HEK293T (cell line): ENCODE data around the gene ANO9.

ENCODE experiments used
- CTCF ChIA-PET: fragments of 350-600 bp; formaldehyde crosslinking; extraction: SDS; loops from one replicate; lab custom pipeline; 2021; ENCODE audit warnings: antibody characterized with exemption, inconsistent platforms; lab: Yijun Ruan, JAX
- POLR2A ChIA-PET: fragments of 350-600 bp; formaldehyde crosslinking; extraction: SDS; loops from one replicate; lab custom pipeline; 2020; ENCODE audit warnings: antibody characterized with exemption, inconsistent platforms; lab: Yijun Ruan, JAX
- DNase-seq: peaks from one replicate; pipeline ENCODE4 v3.0.0; 2012; ENCODE audit warnings: mixed read lengths; ENCODE audit errors: extremely low spot score
- ARNT ChIP-seq: fragments of 450-650 bp; IDR thresholded peaks from 2 replicates; pipeline ENCODE4 v1.6.1; 2017; ENCODE audit warnings: mild to moderate bottlenecking
- BHLHE40 ChIP-seq: fragments of 450-650 bp; IDR thresholded peaks from 2 replicates; pipeline ENCODE4 v1.6.1; 2016; ENCODE audit warnings: mild to moderate bottlenecking, moderate library complexity, borderline replicate concordance
- CTBP1 ChIP-seq: fragments of 450-650 bp; IDR thresholded peaks from 2 replicates; pipeline ENCODE4 v1.6.1; 2016; ENCODE audit warnings: borderline replicate concordance
- ELF4 ChIP-seq: fragments of 450-650 bp; IDR thresholded peaks from 2 replicates; pipeline ENCODE4 v1.6.1; 2017; ENCODE audit warnings: antibody characterized with exemption
- FOXA1 ChIP-seq: fragments of 450-650 bp; IDR thresholded peaks from 2 replicates; pipeline ENCODE4 v1.6.1; 2016; ENCODE audit warnings: mild to moderate bottlenecking
- FOXK2 ChIP-seq: fragments of 450-650 bp; IDR thresholded peaks from 2 replicates; pipeline ENCODE4 v1.6.1; 2016; ENCODE audit warnings: mild to moderate bottlenecking
- FOXM1 ChIP-seq: fragments of 450-650 bp; IDR thresholded peaks from 2 replicates; pipeline ENCODE4 v1.6.1; 2017; ENCODE audit warnings: mild to moderate bottlenecking, borderline replicate concordance
- HDGF ChIP-seq: fragments of 450-650 bp; IDR thresholded peaks from 2 replicates; pipeline ENCODE4 v1.6.1; 2017; ENCODE audit warnings: antibody characterized with exemption, borderline replicate concordance
- L3MBTL2 ChIP-seq: fragments of 450-650 bp; conservative IDR thresholded peaks from 2 replicates; pipeline ENCODE4 v1.6.1; 2016; ENCODE audit warnings: mild to moderate bottlenecking
- LEF1 ChIP-seq: fragments of 450-650 bp; IDR thresholded peaks from 2 replicates; pipeline ENCODE4 v1.6.1; 2017; ENCODE audit warnings: mild to moderate bottlenecking, borderline replicate concordance
- NFRKB ChIP-seq: fragments of 450-650 bp; IDR thresholded peaks from 2 replicates; pipeline ENCODE4 v1.6.1; 2016; ENCODE audit warnings: mild to moderate bottlenecking, moderate library complexity
- PKNOX1 ChIP-seq: fragments of 450-650 bp; IDR thresholded peaks from 2 replicates; pipeline ENCODE4 v1.6.1; 2016
- SP1 ChIP-seq: fragments of 450-650 bp; IDR thresholded peaks from 2 replicates; pipeline ENCODE4 v1.6.1; 2017
- SUZ12 ChIP-seq: fragments of 450-650 bp; IDR thresholded peaks from 2 replicates; pipeline ENCODE4 v1.6.1; 2016; ENCODE audit warnings: mild to moderate bottlenecking
- TARDBP ChIP-seq: fragments of 450-650 bp; IDR thresholded peaks from 2 replicates; pipeline ENCODE4 v1.6.1; 2016
- ZNF384 ChIP-seq: fragments of 450-650 bp; IDR thresholded peaks from 2 replicates; pipeline ENCODE4 v1.6.1; 2016

The ANO9 gene

GRCh38 chr11:455566-456147 is 13.8 kb upstream of the ANO9 start:
- TF ChIP-seq ELF4: no peak
- no peak for TF ChIP-seq PKNOX1
- TF ChIP-seq CTBP1: no peak
- no peak for TF ChIP-seq HDGF
- TF ChIP-seq LEF1: no peak
- TF ChIP-seq ZNF384: no peak
- no peak for TF ChIP-seq SUZ12
- TF ChIP-seq SP1: no peak
- no peak for TF ChIP-seq ARNT
- TF ChIP-seq TARDBP: no peak
- TF ChIP-seq L3MBTL2: no peak
- no peak for TF ChIP-seq FOXK2
- no peak for TF ChIP-seq FOXM1
- POLR2A ChIA-PET: no interaction called here
- no peak for DNase-seq
- CTCF ChIA-PET: interaction anchor here (0.6 kb wide), 1 partner anchor 216 kb away, joined by 3 read pairs; no protein-coding TSS in a partner anchor

GRCh38 chr11:454801-455565 is 13.2 kb upstream of the ANO9 start:
- TF ChIP-seq TARDBP: no peak
- TF ChIP-seq FOXK2: no peak
- no peak for TF ChIP-seq HDGF
- no peak for DNase-seq
- ChIA-PET POLR2A (no interaction called here), CTCF (no interaction called here)

GRCh38 chr11:454043-454442 is 12.2 kb upstream of the ANO9 start:
- CTCF ChIA-PET: no interaction called here
- no peak for TF ChIP-seq L3MBTL2
- TF ChIP-seq ARNT: no peak
- no peak for TF ChIP-seq SUZ12
- no peak for TF ChIP-seq SP1
- no peak for TF ChIP-seq FOXK2
- TF ChIP-seq TARDBP: no peak
- no peak for TF ChIP-seq PKNOX1
- TF ChIP-seq ELF4: no peak
- TF ChIP-seq NFRKB: no peak
- POLR2A ChIA-PET: no interaction called here
- DNase-seq: no peak

GRCh38 chr11:453564-453963 is 11.8 kb upstream of the ANO9 start:
- no peak for TF ChIP-seq HDGF
- no peak for TF ChIP-seq ARNT
- TF ChIP-seq TARDBP: no peak
- no peak for TF ChIP-seq SP1
- TF ChIP-seq FOXA1: no peak
- TF ChIP-seq LEF1: no peak
- no peak for TF ChIP-seq NFRKB
- TF ChIP-seq FOXM1: no peak
- no peak for TF ChIP-seq ELF4
- TF ChIP-seq ZNF384: no peak
- no peak for TF ChIP-seq PKNOX1
- no peak for TF ChIP-seq CTBP1
- POLR2A ChIA-PET: no interaction called here
- DNase-seq: no peak
- CTCF ChIA-PET: no interaction called here

- DNase-seq: no peak
- ChIA-PET CTCF (no interaction called here), POLR2A (no interaction called here)
- TF ChIP-seq L3MBTL2 (no peak), HDGF (no peak), BHLHE40 (no peak), TARDBP (no peak), FOXM1 (no peak), SP1 (no peak), FOXA1 (no peak), PKNOX1 (no peak), LEF1 (no peak), ELF4 (no peak), CTBP1 (no peak), SUZ12 (no peak), FOXK2 (no peak)
These were observed 11.2 kb upstream of the ANO9 start for GRCh38 chr11:452916-453527.

GRCh38 chr11:452203-452744 is 10.5 kb upstream of the ANO9 start:
- DNase-seq: no peak
- TF ChIP-seq ZNF384: no peak
- TF ChIP-seq BHLHE40: no peak
- no peak for TF ChIP-seq FOXA1
- no peak for TF ChIP-seq L3MBTL2
- TF ChIP-seq SP1: no peak
- TF ChIP-seq CTBP1: no peak
- TF ChIP-seq FOXM1: no peak
- no peak for TF ChIP-seq PKNOX1
- TF ChIP-seq FOXK2: no peak
- TF ChIP-seq SUZ12: no peak
- TF ChIP-seq HDGF: no peak
- TF ChIP-seq NFRKB: no peak
- no peak for TF ChIP-seq TARDBP
- TF ChIP-seq LEF1: no peak
- TF ChIP-seq ELF4: no peak
- TF ChIP-seq ARNT: no peak
- CTCF ChIA-PET: no interaction called here
- POLR2A ChIA-PET: no interaction called here
